Activated T-cell treated with anti-CD3 and anti-CD28 coated beads, Interleukin-2, amount 50 U/mL, for 4 hours (primary cell): ENCODE data around the gene SVIP. TPM values are rescaled to one million over a fixed set of nuclear protein-coding genes. Genes with fewer than 3 reads are reported as not detected.

Experiments used
- ATAC-seq, 2 donors: fragments of 200-7000 bp; cut with Tn5 transposase; one replicate each; pipeline ENCODE4 v1.10.0; 2021
- DNase-seq: peaks from one replicate; pipeline ENCODE4 v3.0.0-alpha.2; 2020
- H3K27me3 Mint-ChIP-seq: one replicate; pipeline ENCODE4 v1.8.0; 2021; ENCODE audit warnings: low read depth, mixed read lengths
- H3K36me3 Mint-ChIP-seq: one replicate; pipeline ENCODE4 v1.8.0; 2022; ENCODE audit warnings: mixed read lengths; ENCODE audit not compliant: insufficient read depth
- H3K4me1 Mint-ChIP-seq: one replicate; pipeline ENCODE4 v1.8.0; 2021; ENCODE audit warnings: low read depth, mixed read lengths
- H3K4me3 Mint-ChIP-seq: one replicate; pipeline ENCODE4 v1.8.0; 2021; ENCODE audit warnings: mild to moderate bottlenecking, moderate library complexity, mixed read lengths
- H3K9me3 Mint-ChIP-seq: one replicate; pipeline ENCODE4 v1.8.0; 2021; ENCODE audit warnings: mixed read lengths
- total RNA-seq, 3 donors: library from RNA; stranded (reverse); gene quantifications; one replicate each; pipeline ENCODE4 v1.2.1, GENCODE V29; 2021

The SVIP gene
- total RNA-seq, 3 donors from 2014 or later = 33.2 to 37.8 (median 34.9) TPM

DNA sequence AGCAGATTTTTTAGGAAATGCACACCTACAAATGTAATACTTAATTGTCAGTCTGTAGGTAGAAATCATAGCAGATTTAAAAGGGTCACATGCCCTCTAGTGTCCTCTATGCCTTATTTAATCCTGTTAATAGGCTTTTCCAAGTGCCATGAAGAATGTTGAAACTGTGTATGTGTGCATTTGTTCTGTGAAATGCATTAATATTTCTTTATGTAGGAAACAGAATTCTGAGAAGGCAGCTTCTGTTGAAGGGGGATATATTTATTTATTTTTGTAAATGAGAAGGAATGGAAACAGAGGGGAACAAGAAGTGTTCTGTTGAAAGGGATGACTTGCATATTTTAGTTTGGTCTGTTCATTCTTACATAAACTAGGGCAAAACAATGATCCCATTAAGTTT is 51.0 kb downstream of the SVIP start:
- no peak for ATAC-seq
- Mint-ChIP-seq H3K9me3 (no peaks in the 10 kb centered on the region), H3K36me3 (no peaks in the 10 kb centered on the region), H3K4me1 (peaks cover 4% of the 10 kb centered on the region), H3K4me3 (no peak overlapping the region), H3K27me3 (peaks cover 11% of the 10 kb centered on the region)
- DNase-seq = no peak

DNA sequence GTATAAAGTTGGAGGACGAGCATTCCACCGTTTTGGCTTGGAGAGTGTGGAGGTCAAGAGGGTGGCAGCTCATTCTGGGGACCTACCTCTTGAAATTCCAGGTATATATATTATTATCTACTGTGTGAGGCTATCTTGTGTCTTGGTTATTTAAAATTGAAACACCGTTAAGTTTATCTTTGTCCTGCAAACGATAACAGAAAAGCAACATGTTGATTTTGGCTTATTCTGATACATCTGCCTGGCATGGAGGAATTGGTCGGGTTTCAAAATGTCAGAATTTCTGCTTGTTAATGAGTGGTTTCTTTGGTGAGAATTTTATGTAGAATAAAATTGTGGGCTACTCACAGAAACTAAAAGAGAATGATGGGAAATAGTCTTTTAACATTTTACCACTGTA is 54.4 kb downstream of the SVIP start:
- no peak overlapping the region for H3K4me3 Mint-ChIP-seq
- H3K36me3 Mint-ChIP-seq = no peaks in the 10 kb centered on the region
- no peaks in the 10 kb centered on the region for H3K4me1 Mint-ChIP-seq
- ATAC-seq (no peak), DNase-seq (no peak)
- peaks cover 17% of the 10 kb centered on the region for H3K27me3 Mint-ChIP-seq
- H3K9me3 Mint-ChIP-seq = no peaks in the 10 kb centered on the region

DNA sequence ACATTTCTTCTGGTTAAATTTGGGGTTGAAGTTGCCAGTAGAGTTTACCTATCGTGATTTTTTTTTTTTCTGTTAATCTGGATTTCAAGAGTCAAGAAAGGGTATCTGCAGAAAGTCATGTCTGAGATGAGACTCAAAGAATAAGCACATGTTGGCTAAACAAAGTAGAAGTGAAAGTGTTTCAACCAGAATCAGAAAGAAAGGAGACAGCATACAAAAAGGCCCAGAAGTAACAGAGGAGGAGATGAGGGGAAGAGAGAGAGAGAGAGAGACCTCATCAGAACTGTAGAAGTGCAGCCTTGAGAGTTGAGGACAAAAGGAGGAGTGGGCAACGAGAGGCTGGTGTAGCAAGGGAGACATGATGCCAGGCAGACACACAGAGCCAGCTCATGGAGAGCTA is 54.9 kb downstream of the SVIP start:
- Mint-ChIP-seq H3K9me3 (no peaks in the 10 kb centered on the region), H3K27me3 (peaks cover 17% of the 10 kb centered on the region), H3K36me3 (no peaks in the 10 kb centered on the region), H3K4me1 (no peaks in the 10 kb centered on the region), H3K4me3 (no peak overlapping the region)
- no peak for DNase-seq
- no peak for ATAC-seq

DNA sequence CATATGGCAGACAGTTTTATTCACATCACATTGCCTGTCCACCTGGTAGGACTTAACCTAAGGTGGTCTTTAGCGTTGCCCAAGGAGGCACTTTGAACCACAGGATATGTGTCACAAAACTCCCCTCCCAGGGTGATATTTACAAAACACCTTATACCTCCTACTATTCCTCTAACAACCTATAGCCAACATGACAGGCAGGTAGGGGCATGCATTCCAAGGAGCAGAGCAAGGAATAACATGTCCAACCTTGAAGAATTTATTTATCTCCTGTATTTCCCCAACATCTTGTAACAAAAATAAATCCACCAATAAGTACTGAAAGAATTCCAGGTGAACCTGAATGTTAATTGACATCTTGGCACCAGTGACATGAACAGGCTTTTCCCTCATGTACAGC is 60.5 kb downstream of the SVIP start:
- no peak for ATAC-seq
- H3K4me1 Mint-ChIP-seq = no peaks in the 10 kb centered on the region

More for the DNA sequence above, 60.5 kb downstream of the SVIP start:
- Mint-ChIP-seq H3K9me3 (no peaks in the 10 kb centered on the region), H3K4me3 (no peak overlapping the region), H3K36me3 (no peaks in the 10 kb centered on the region), H3K27me3 (peaks cover 7% of the 10 kb centered on the region)
- no peak for DNase-seq

Other genes with a start within 250 kb of the SVIP start
- 10 to 100 TPM; 12.2 to 14.5 (median 14.2) TPM for gene FANCF, start 204.0 kb downstream of the SVIP start, total RNA-seq
- gene GAS2, start 163.2 kb downstream of the SVIP start, total RNA-seq = 1 to 10 TPM; 1.4 to 2.9 (median 1.5) TPM
- gene CCDC179, start 30.7 kb upstream of the SVIP start, total RNA-seq = not detected